ENCODE data around the gene LRRC18.

The LRRC18 gene

DNA sequence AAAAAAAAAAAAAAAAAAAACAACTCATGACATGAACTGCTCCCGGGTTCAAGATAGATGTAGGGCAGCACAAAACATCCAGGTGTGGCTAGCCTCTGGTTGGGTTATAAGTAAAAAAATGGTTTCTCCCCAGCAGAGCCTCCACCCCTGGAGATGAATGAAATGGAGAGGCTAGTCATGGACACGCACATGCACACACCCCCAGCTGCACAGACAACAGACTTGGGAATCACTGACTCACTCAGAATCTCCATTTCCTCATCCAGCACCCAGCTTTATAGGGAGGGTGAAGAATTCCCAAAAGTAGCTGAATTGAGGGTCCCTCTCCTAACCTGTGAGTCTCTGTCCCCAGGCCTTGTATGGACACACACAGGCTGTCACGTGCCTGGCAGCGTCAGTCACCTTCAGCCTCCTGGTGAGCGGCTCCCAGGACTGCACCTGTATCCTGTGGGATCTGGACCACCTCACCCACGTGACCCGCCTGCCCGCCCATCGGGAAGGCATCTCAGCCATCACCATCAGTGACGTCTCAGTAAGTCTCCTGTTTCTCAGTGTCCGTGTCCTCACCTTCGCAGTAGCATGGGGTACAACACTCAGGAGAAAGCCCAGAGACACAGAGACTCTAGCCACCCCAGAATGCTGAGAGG is 35.0 kb upstream of the LRRC18 start:
- no peaks in the 10 kb centered on the region for H3K36me3 ChIP-seq (ENCODE audit: insufficient read depth, low read length)
- H4K20me1 ChIP-seq (ENCODE audit: insufficient read depth, low read length) = no peaks in the 10 kb centered on the region
- no peak for TF ChIP-seq EZH2 (IDR thresholded peaks at IDR 0.05; ENCODE audit: borderline replicate concordance, low read depth, low read length, severe bottlenecking)
- no peak for TF ChIP-seq CTCF (IDR thresholded peaks at IDR 0.05; ENCODE audit: borderline replicate concordance, extremely low read depth, low read length, poor library complexity, severe bottlenecking)
- H3K9me3 ChIP-seq (ENCODE audit: insufficient read depth, low read length, severe bottlenecking) = no peaks in the 10 kb centered on the region
- no peaks in the 10 kb centered on the region for H3K27me3 ChIP-seq (ENCODE audit: insufficient read depth, low read length, poor library complexity)
- no peak overlapping the region for H2AFZ ChIP-seq (ENCODE audit: low read depth, low read length)
- H3K4me3 ChIP-seq (ENCODE audit: low read depth in 1 of 2, low read length in 2 of 2) = no peak overlapping the region
- no peak overlapping the region for H3K9ac ChIP-seq (ENCODE audit: low read depth, low read length)
- ATAC-seq (ENCODE audit: insufficient read depth, low read depth) (no peak), DNase-seq (no peak)
- H3K27ac ChIP-seq (ENCODE audit: low read length) = no peak overlapping the region
- no peak overlapping the region for H3K4me2 ChIP-seq (ENCODE audit: insufficient read depth, low read length)
- no peaks in the 10 kb centered on the region for H3K4me1 ChIP-seq (ENCODE audit: insufficient read depth, low read length)
- H3K79me2 ChIP-seq (ENCODE audit: insufficient read depth, low read length) = no peaks in the 10 kb centered on the region

- no peaks in the 10 kb centered on the region for H3K4me1 ChIP-seq (ENCODE audit: insufficient read depth, low read length)
- H3K9me3 ChIP-seq (ENCODE audit: insufficient read depth, low read length, severe bottlenecking) = no peaks in the 10 kb centered on the region
- H3K4me3 ChIP-seq (ENCODE audit: low read depth in 1 of 2, low read length in 2 of 2) = no peak overlapping the region
- no peaks in the 10 kb centered on the region for H4K20me1 ChIP-seq (ENCODE audit: insufficient read depth, low read length)
- no peak overlapping the region for H2AFZ ChIP-seq (ENCODE audit: low read depth, low read length)
- no peaks in the 10 kb centered on the region for H3K36me3 ChIP-seq (ENCODE audit: insufficient read depth, low read length)
- DNase-seq (no peak), ATAC-seq (ENCODE audit: insufficient read depth, low read depth) (no peak)
- no peak overlapping the region for H3K4me2 ChIP-seq (ENCODE audit: insufficient read depth, low read length)
- TF ChIP-seq CTCF (IDR thresholded peaks at IDR 0.05; ENCODE audit: borderline replicate concordance, extremely low read depth, low read length, poor library complexity, severe bottlenecking) (no peak), EZH2 (IDR thresholded peaks at IDR 0.05; ENCODE audit: borderline replicate concordance, low read depth, low read length, severe bottlenecking) (no peak)
- no peaks in the 10 kb centered on the region for H3K79me2 ChIP-seq (ENCODE audit: insufficient read depth, low read length)
- no peaks in the 10 kb centered on the region for H3K27me3 ChIP-seq (ENCODE audit: insufficient read depth, low read length, poor library complexity)
- H3K9ac ChIP-seq (ENCODE audit: low read depth, low read length) = no peak overlapping the region
- H3K27ac ChIP-seq (ENCODE audit: low read length) = no peak overlapping the region
These were observed 33.4 kb upstream of the LRRC18 start for GRCh38 chr10:48973065-48973464.

- Histone ChIP-seq H3K4me1 (ENCODE audit: insufficient read depth, low read length) (no peaks in the 10 kb centered on the region), H2AFZ (ENCODE audit: low read depth, low read length) (no peak overlapping the region), H3K4me2 (ENCODE audit: insufficient read depth, low read length) (no peak overlapping the region), H3K4me3 (ENCODE audit: low read depth in 1 of 2, low read length in 2 of 2) (no peak overlapping the region), H3K9ac (ENCODE audit: low read depth, low read length) (no peak overlapping the region), H3K79me2 (ENCODE audit: insufficient read depth, low read length) (no peaks in the 10 kb centered on the region), H3K9me3 (ENCODE audit: insufficient read depth, low read length, severe bottlenecking) (no peaks in the 10 kb centered on the region), H3K27me3 (ENCODE audit: insufficient read depth, low read length, poor library complexity) (peaks cover 4% of the 10 kb centered on the region), H4K20me1 (ENCODE audit: insufficient read depth, low read length) (no peaks in the 10 kb centered on the region), H3K36me3 (ENCODE audit: insufficient read depth, low read length) (no peaks in the 10 kb centered on the region), H3K27ac (ENCODE audit: low read length) (no peak overlapping the region)
- TF ChIP-seq EZH2 (IDR thresholded peaks at IDR 0.05; ENCODE audit: borderline replicate concordance, low read depth, low read length, severe bottlenecking) (no peak), CTCF (IDR thresholded peaks at IDR 0.05; ENCODE audit: borderline replicate concordance, extremely low read depth, low read length, poor library complexity, severe bottlenecking) (no peak)
- DNase-seq = peak; percentile 35
- ATAC-seq (ENCODE audit: insufficient read depth, low read depth) = peak; percentile 83
These were observed 31.0 kb upstream of the LRRC18 start for GRCh38 chr10:48970654-48971053.
